Kidney glomerular epithelial cell (primary cell): ENCODE results near the gene EPHA4.
A peak's percentile ranks its signal among the peaks of the same experiment; 100 is the strongest.

Source experiments
- DNase-seq: peaks from one replicate; lab custom pipeline; 2025; lab: John Stamatoyannopoulos, UW

The EPHA4 gene

DNA sequence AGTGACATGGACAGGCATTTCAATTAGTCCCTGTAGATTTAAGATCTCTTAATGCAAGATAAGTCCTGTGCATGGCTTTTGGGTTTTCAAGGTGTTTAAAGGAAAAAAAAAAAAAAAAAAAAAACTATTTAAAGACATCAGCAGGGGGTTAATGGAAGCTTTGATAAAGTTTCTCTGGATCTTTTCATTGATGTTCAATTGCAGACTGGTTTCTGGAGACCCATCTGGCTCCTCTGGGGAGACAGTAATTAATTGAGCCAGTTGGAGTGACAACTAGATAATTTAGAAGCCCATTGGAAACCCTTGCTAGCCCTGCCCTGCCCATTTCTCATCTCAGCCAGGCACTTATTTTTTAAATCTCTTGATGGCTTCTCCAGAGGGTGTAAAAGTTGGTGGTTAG is 98.7 kb downstream of the EPHA4 start:
- no peak for DNase-seq

DNA sequence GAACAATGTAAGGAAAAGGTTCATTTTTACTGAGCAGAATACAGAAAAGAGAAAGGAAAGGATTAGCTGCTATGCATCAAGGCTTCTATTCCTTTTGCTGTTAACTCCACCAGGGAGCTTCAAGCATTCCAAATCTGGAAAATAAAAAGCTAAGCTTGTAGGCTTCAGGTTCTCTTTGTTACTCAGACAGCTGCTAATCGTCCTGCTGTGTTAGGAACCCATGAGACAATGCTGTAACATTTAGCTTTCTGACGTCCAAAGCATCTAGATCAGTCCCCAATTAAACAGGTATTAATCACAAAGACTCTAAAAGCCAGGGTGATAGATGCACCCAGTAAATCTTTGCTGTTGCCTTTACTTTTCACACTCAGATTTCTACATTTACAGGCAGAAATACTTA is 103.8 kb downstream of the EPHA4 start:
- DNase-seq = no peak

DNA sequence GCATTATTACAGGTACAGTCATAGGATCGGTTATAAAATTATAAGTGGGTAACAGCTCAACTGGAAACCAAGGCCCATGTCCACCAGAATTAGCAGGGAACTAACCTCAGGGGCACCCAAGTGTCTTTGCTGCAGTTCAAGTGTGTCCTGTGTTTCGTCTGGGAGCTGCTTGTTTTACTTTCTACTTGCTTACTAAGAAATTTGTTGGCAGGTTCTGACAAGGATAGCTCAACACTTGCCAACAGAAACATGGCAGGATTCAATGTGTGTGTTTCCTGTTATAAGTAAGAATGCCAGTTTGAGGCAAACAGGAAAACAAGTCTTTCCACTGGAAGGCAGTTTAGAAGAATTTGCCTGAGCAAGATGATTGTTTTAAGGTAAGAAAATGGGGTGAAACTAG is 104.5 kb downstream of the EPHA4 start:
- no peak for DNase-seq

DNA sequence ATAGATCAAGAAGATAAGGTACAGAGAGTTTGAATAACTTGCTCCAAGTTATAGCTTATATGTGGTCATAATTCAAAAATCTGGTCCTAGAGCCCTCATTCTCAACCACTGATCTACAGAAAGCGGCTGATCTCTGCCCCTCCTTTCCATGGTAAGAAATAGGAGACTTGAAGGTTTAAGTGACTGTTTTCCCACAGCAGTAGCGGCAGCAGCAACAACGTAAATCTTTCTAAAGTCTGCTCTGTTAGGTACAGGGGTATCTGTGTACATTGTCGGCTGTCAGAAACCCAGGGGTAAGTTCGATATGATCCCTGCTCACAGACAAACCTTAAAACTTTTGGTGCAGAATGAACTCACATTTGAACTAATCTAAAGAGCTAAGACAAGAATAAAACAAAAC is 105.4 kb downstream of the EPHA4 start:
- DNase-seq = no peak

DNA sequence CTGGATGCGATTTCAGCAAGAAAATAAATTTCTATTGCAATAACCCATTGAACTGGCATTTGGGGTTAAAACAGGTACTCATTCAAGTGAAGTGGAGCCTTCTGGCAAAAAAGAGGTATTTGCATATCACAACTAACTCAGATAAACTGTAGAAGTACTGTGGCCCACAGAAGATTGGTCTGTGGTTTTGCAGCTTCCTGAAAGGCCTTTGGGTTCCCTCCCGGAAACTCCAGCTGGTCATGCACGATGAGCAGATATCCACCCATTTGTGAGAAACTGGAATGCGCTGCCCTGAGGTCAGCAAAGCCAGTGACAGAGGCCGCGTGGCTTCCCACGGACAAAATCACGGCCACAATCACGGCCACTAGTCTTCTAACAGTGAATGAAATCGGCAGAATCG is 106.3 kb downstream of the EPHA4 start:
- DNase-seq = no peak

DNA sequence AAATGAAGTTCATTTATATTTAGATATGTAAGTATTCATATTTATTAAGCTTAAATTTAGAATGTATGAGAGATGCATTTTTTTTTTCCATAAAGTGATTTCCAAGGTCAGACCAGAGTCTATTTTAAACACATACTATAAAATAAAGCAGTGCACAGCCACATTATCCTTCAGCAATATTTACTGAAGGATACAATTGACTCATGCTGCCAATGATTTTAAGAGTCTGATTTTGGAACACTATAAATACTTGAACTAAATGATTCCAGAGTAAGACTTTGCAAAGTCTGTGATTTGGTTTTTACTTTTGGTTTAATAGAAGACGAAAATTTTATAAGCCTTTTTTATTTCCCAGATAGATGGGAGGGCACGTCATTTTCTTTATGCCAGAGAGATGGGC is 107.1 kb downstream of the EPHA4 start:
- no peak for DNase-seq

DNA sequence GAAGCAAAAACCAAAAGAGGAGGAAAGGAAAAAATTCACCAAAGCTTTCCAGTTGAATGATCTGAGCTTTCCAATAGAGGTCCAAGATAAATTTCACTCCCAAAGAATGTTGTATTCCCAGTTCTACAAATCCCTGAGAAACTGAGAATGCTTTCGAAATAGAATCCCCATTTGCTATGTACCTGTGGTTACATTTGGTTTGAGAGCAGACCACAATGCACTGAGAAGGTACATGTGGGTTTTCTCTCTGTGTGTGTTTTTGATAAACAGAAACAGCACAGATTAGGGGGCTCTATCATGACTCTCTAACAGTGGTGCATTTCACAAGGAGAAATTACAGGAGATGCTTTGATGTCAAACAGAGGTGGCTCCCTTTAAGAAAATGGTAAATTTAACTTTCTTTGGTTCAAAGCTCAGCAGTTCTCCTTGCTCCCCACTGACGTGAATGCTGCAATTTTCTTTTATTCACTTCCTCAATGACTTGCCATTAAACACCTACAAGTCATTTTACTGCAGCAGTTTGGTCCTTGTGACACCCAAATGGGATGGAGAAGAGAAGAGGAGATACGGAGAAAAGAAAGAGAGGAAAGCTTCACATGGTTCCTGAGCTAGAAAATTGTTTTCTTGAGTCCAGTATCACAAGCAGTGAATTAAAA is 108.7 kb downstream of the EPHA4 start:
- DNase-seq = no peak

DNA sequence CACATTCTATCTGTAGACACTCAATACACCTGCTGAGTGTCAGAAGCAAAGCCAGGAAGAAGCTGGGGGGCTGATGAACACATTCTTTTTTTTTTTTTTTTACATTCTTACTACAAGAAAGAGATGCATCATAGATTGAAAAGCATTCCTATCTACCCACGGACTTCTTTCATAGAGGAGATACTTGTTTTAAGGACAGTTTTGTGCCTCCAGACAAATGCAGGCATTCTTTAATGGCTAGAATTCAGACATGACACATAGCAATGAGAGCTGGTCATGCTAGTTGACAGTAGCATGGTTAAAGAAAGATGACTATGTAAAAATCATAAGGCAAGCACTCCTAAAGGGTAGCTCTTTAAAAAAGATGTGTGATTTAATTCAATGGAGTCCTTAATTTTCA is 110.2 kb downstream of the EPHA4 start:
- no peak for DNase-seq

DNA sequence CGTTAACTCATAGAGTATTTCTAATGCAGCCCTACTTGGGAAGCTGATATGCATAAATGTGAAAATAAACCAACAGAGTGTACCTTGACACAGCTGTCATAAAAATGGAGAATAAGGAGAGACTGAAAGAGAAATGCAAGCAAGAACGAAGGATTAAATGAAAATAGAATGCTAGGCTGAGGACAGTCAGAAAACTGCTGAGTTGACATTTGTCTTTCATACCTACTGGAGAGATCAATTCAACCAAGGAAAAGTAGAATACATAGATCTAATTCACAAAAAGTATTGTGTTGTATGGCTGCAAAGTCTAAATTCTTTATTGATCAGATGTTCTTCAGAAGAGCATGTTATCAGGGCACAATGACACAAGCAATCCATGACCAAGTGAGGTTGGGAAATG is 112.0 kb downstream of the EPHA4 start:
- no peak for DNase-seq

DNA sequence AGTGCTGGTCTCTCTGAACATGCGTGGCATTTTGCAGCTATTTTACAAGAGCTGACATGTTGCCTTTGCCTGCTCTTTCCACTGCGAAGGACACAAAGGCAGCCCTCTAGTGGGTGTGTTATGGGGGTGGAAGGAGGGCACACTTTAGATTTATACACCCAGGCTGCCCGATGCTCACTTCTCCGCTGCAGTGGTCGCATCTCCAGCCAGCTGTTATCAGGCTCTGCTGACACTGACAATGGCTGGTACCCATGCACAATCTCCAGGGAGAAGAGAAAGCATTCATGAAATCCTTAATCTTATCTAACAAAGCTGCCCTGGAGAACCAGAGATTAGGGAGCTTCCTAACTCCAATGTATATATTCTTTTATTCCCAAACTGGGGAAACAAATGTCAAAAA is 113.5 kb downstream of the EPHA4 start:
- DNase-seq = no peak

DNA sequence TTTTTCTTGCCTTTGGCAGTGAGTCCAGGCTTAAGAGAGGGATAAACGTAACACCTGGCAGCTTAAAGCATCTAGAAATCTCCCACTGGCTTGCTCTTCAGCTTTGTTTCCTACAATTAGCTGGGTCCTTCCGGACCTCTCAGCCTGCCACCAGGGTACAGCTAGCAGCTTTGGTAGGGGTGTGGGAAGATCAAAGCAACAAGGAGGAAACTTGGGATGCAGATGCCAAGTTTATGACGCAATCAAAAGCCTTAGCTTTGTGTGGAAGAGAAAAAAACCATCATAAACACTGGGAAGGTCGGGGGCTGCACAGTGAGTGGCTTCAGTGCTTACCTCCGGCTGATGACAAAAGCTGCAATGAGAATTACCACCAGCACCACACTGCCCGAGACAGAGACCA is 116.9 kb downstream of the EPHA4 start:
- no peak for DNase-seq

DNA sequence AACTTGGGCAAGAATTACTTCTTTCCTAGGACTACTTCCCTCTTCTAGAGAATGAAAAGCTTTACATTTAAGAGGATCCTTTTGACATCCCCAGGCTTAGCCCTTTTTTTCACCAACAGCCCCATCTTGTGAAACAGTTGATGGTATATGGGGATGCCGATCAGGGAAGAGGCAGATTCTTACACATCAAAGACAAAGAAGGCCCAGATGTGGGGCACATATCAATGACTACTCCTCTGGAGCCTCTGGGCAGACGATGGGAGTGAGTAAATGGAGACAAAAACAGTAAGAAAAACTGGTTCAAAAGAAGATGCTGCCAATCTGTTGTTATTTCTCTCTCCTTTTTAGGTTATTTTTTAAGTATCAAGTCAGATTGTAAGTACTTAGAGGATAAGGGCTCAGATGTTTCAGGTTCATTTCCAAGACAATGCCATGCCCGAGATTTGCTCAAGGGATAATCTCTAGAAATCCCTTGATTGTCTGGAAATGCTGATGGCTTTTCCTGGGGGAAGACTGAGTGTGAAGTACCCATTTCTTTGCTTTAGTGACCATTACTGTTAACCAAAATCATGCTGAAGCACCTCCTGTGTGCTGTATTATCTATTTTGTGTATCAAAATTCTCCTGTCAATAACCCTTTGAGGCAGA is 117.5 kb downstream of the EPHA4 start:
- no peak for DNase-seq

DNA sequence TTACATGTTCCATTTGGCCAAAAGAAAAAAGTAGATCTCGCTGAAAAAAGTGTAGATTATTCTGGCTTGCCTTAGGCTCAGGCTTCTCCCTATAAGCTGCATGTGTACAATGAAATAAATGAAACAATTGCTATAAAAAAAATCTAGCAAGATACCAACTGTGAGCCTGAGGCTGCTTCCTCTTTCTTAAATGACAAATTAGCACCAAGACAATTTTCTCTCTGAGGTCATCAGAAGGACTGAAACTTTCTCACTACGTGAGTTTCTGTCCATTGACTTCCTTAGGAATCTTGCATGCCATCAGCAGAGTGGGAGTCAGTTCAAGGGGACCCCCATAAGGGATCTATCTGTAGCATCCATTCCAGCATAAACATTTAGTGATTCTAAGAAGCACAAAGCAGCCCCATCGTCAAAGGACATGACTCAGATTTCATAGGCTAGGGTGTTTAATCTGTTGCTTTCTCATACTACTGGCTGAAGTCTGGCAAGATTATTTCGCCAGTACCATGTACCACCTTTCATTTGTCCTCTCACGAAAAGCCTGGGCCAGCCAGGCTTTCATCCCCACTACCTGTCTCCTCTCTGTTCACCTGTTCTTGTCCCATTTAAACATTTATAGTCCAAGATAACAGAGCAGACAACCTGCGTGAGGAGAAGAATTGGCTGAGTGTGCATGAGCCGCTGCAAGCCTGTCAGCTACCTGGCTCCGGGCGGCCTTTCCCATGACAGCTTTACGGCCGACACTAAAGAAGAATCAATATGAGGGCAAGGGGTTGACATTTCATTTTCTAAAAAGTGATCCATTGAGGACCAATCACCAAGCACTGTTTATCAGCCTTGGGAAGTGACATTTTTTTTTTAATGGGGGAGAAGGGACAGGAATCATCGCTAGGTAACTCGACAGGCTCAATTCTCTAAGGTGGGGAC is 120.0 kb downstream of the EPHA4 start:
- DNase-seq = no peak

DNA sequence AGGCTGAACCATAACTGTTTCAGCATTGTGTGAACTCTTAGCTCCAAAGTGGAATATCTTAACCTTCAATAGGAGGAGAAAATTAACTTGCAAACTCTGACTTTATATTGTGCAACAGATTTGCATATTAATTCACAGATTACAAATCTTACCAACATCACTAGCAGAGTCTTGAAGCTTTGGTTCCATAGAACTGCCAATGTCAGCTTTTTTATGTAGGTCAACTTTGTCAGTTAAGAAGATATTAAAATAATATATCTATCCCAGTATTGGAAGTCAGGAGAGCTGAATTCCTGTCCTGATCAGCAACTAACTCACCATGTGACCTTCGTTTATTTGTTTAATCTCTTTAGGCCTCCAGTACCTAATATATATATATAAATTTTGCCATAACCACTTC is 121.8 kb downstream of the EPHA4 start:
- DNase-seq = no peak

DNA sequence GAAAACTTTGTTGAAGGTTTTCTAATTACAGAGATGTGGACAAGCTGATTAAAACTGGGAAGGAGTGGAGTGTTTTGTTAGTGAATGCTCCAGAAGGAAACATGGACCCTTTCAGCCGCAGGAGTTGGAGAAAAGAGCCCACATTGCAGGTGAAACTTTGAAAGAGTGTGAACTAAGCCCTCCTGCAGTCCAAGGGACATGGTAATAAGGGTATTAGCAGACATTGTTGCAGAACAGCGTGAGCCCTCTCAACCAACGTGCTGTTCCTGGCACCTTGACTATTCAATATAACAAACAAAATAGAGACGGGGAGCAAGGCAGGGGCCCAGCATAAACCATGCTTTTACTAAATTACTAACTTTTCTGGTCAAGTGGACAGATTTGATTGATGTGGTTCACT is 122.7 kb downstream of the EPHA4 start:
- DNase-seq = no peak

DNA sequence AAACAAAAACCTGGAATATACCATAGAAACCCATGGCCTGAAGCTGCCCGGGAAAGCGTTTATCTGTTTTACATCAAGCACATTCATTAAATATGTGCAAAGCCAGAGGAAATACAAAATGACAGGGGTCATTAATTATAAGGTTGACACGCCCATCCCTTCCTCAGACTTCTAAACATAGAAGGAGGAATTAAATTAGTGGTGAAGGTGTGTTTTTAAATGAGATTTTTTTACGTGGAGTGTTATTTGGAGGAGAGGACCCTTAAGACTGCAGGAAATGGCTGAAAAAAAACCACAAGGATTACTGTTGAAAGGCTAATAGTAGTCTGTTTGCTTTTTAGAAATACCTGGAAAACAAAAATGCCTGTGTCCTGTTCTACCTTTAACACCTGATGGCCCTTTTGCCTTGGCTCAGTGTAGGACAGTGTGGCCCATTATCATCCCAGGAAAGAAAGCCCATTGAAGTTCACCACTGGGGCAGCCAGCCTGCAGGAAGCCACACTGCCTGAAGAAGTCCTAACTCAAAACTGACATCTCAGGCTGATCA is 123.2 kb downstream of the EPHA4 start:
- DNase-seq = no peak

DNA sequence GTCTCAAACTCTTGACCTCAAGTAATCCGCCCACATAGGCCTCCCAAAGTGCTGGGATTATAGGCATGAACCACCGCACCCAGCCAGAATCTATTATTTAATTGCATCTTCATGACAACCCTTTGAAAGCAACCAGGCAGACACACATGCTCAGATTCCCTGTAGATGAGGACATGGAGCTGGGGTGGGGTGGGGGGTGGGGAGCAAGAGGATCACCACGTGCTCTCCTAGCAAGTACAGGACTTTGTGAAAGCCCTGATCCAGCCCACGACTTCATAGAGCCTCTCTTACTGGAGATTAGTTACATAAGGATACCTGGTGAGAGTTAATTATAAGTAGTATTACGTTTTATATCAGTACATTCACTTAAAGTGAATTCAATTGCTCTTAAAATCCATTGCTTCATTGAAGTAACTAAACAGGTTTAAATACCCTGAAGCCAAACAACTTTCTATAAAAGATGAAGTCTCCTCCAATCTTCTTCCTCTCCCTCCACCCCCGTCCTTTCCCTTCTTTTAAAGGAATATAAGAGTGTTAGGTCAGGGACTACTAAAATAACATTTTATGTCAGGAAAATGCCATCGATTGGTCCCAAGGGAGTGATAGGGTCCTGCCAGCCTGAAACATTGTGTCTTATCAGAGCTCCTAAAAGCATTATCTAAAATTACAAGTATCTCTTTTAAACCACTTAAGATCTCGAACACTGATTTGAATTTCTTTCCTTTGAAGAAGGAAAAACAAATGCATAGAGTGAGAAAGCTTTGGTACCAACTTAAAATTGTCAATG is 123.9 kb downstream of the EPHA4 start:
- DNase-seq = no peak

DNA sequence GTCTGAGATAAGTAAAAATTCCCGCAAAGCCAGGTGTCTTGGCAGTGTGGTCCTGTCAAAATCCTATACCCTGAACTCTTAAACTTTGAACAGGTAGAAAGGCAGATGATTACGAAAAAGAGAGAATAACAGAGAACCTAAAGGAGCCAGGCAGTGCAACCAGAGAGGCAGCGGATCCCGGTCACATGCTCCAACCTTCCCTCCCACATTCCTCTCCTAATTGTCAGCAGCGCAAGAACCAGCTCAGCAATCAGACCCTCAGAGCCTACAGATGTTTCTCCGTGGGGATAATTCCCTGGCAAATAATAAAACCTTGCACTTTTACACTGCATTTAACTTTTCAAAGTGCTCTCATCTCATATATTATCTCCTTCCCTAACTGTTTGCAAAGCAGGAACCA is 124.8 kb downstream of the EPHA4 start:
- peak; percentile 33 for DNase-seq

DNA sequence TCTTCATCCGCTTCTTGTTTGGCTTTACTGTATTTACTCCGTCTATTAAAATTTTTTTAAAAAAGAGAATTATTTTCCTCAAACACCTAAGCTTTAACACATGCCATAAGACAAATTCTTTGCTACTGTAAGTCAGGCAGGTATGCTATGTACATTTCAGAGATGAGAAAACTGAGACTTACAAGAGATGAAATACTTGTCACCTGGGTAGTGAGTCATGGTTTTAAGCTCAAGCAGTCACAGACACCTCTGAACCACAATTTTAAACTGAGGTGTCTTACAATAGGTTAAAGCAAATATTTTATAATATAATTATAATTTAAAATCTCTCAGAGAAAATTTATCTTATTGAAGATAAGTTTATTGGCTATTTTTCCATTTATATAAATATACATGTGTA is 126.0 kb downstream of the EPHA4 start:
- no peak for DNase-seq

DNA sequence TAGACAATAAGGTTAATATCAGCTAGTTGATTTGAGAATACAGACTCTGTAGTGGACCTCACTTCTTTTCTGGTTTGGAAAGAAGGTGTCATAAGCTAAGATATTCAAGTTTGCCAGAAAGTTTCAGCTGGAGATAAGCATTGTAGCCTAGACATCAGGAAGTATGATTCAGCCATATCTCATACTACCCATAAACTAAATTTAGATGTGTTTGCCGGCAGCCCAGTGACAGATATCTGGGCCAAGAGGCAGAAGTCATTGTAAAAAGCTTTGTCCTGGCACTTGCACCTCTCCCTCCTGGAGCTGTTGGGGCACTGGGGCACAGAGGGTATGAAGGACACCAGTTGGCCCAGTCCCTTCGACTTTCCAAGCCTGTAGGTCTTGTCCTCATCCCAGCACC is 128.0 kb downstream of the EPHA4 start:
- DNase-seq = peak; percentile 21

DNA sequence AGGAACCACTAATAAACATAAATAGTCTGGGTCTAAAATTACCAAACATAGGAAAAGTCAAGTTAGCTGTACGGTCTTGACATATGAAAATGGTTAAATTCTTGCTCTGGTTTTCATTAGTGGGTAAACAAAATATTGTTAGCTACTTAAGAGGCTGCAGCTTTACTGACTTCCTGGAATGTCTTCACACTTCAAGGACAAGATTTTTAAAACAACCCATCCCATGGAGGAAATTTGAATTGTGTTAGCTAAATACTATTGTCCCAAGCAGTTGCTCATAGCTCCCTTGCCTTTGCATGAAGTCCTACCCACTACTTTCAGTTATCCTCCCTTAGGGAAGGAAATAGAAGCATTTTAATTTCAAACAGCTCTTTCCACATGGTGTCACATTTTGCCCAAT is 128.5 kb downstream of the EPHA4 start:
- DNase-seq = no peak

DNA sequence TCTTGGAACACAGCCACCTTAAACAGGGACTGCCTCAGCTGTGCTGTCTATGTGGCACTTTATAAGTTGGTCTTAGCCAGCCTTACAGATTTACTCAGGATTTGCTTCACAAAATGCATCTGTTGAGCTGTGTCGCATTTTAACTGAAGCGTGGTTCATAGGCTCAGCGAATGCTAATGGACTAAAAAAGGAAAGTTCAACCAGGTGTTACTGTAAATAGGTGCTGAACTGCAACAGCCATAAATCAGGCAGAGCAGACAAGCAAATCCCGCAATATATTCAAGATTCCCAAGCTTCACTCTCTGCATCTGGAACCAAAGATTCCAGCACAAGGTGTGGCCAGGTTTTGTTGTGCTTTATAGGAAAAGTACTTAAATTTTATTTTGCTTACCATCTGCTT is 130.0 kb downstream of the EPHA4 start:
- no peak for DNase-seq
